ENCODE data around the gene SLC26A8. TPM values are rescaled to one million over a fixed set of nuclear protein-coding genes. Genes with fewer than 3 reads are reported as not detected.

The SLC26A8 gene
- total and polyA plus RNA-seq, 2 experiments from 2014 or later: 0.89 to 2.9 TPM

GRCh38 chr6:35897036-35897435 is 127.4 kb downstream of the SLC26A8 start:
- Histone ChIP-seq H3K9me2 (ENCODE audit: insufficient read depth) (no peaks in the 10 kb centered on the region), H3K4me2 (no peak overlapping the region), H3K27ac (ENCODE audit: low read depth) (no peak overlapping the region), H3F3A (replicated peaks; ENCODE audit: low read depth) (no peaks in the 10 kb centered on the region), H2AFZ (no peak overlapping the region), H3K27me3 (ENCODE audit: insufficient read depth) (no peaks in the 10 kb centered on the region), H3K4me1 (ENCODE audit: insufficient read depth) (peaks cover 11% of the 10 kb centered on the region), H3K79me2 (replicated peaks; ENCODE audit: insufficient read depth) (peaks cover 100% of the 10 kb centered on the region), H3K36me3 (ENCODE audit: insufficient read depth) (no peaks in the 10 kb centered on the region; the same call in 1 of the 2 replicates), H4K20me1 (replicated peaks; ENCODE audit: insufficient read depth) (peaks cover 47% of the 10 kb centered on the region), H3K4me3 (no peak overlapping the region)
- Mint-ChIP-seq H3K36me3 (ENCODE audit: low read depth) (peaks cover 18% of the 10 kb centered on the region), H3K4me1 (peaks cover 24% of the 10 kb centered on the region), H3K4me3 (no peak overlapping the region), H3K27ac (no peak overlapping the region), H3K27me3 (ENCODE audit: insufficient read depth, low read depth, poor library complexity) (peaks cover 2% of the 10 kb centered on the region), H3K9me3 (no peaks in the 10 kb centered on the region)
- no peak for TF ChIP-seq ZNF331 (CRISPR knock-in tag; IDR thresholded peaks at IDR 0.05; ENCODE audit: low read depth)
- TF ChIP-seq STAT1 (IDR thresholded peaks at IDR 0.05; ENCODE audit: unreplicated experiment): no peak
- TF ChIP-seq ZNF114 (CRISPR knock-in tag; IDR thresholded peaks at IDR 0.05): no peak
- TF ChIP-seq CREB1 (CRISPR knock-in tag; IDR thresholded peaks at IDR 0.05; ENCODE audit: low read depth): no peak
- TF ChIP-seq POLR2AphosphoS5 (IDR thresholded peaks at IDR 0.05; ENCODE audit: low read depth): no peak
- TF ChIP-seq, protein P1, sequence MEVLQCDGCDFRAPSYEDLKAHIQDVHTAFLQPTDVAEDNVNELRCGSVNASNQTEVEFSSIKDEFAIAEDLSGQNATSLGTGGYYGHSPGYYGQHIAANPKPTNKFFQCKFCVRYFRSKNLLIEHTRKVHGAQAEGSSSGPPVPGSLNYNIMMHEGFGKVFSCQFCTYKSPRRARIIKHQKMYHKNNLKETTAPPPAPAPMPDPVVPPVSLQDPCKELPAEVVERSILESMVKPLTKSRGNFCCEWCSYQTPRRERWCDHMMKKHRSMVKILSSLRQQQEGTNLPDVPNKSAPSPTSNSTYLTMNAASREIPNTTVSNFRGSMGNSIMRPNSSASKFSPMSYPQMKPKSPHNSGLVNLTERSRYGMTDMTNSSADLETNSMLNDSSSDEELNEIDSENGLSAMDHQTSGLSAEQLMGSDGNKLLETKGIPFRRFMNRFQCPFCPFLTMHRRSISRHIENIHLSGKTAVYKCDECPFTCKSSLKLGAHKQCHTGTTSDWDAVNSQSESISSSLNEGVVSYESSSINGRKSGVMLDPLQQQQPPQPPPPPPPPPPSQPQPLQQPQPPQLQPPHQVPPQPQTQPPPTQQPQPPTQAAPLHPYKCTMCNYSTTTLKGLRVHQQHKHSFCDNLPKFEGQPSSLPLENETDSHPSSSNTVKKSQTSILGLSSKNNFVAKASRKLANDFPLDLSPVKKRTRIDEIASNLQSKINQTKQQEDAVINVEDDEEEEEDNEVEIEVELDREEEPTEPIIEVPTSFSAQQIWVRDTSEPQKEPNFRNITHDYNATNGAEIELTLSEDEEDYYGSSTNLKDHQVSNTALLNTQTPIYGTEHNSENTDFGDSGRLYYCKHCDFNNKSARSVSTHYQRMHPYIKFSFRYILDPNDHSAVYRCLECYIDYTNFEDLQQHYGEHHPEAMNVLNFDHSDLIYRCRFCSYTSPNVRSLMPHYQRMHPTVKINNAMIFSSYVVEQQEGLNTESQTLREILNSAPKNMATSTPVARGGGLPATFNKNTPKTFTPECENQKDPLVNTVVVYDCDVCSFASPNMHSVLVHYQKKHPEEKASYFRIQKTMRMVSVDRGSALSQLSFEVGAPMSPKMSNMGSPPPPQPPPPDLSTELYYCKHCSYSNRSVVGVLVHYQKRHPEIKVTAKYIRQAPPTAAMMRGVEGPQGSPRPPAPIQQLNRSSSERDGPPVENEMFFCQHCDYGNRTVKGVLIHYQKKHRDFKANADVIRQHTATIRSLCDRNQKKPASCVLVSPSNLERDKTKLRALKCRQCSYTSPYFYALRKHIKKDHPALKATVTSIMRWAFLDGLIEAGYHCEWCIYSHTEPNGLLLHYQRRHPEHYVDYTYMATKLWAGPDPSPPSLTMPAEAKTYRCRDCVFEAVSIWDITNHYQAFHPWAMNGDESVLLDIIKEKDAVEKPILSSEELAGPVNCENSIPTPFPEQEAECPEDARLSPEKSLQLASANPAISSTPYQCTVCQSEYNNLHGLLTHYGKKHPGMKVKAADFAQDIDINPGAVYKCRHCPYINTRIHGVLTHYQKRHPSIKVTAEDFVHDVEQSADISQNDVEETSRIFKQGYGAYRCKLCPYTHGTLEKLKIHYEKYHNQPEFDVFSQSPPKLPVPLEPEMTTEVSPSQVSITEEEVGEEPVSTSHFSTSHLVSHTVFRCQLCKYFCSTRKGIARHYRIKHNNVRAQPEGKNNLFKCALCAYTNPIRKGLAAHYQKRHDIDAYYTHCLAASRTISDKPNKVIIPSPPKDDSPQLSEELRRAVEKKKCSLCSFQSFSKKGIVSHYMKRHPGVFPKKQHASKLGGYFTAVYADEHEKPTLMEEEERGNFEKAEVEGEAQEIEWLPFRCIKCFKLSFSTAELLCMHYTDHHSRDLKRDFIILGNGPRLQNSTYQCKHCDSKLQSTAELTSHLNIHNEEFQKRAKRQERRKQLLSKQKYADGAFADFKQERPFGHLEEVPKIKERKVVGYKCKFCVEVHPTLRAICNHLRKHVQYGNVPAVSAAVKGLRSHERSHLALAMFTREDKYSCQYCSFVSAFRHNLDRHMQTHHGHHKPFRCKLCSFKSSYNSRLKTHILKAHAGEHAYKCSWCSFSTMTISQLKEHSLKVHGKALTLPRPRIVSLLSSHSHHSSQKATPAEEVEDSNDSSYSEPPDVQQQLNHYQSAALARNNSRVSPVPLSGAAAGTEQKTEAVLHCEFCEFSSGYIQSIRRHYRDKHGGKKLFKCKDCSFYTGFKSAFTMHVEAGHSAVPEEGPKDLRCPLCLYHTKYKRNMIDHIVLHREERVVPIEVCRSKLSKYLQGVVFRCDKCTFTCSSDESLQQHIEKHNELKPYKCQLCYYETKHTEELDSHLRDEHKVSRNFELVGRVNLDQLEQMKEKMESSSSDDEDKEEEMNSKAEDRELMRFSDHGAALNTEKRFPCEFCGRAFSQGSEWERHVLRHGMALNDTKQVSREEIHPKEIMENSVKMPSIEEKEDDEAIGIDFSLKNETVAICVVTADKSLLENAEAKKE (CRISPR knock-in tag; IDR thresholded peaks at IDR 0.05): no peak
- no peak for TF ChIP-seq JUNB (IDR thresholded peaks at IDR 0.05; ENCODE audit: unreplicated experiment)
- TF ChIP-seq CTCF (conservative IDR thresholded peaks at IDR 0.05; ENCODE audit: low read depth in 2 of 2): no peak
- no peak for TF ChIP-seq REST (IDR thresholded peaks at IDR 0.05; ENCODE audit: unreplicated experiment)
- no peak for TF ChIP-seq EZH2 (IDR thresholded peaks at IDR 0.05; ENCODE audit: low read depth, unreplicated experiment)
- no peak for TF ChIP-seq NANOG (IDR thresholded peaks at IDR 0.05; ENCODE audit: borderline replicate concordance)
- no peak for DNase-seq (ENCODE audit: low spot score)
- no peak for ATAC-seq

Measured in GM23338 (cell line).